K562 (cell line): ENCODE results near the gene APLF. TPM values are rescaled to one million over a fixed set of nuclear protein-coding genes. Genes with fewer than 3 reads are reported as not detected.

Experiments used
- CCNT2 ChIP-seq: IDR thresholded peaks from 2 replicates; pipeline ENCODE4 v1.6.1; 2011; ENCODE audit warnings: borderline replicate concordance, low read depth, mild to moderate bottlenecking, moderate library complexity, mixed read lengths, low read length; ENCODE audit not compliant: insufficient read length; ENCODE audit errors: extremely low read depth
- CEBPZ ChIP-seq: fragments of 150-350 bp; IDR thresholded peaks from 2 replicates; pipeline ENCODE4 v1.6.1; 2014; ENCODE audit warnings: low read depth, mild to moderate bottlenecking, low read length, borderline replicate concordance
- HMG20B ChIP-seq: fragments of 250-450 bp; sonication (Bioruptor Pico); IDR thresholded peaks from 2 replicates; pipeline ENCODE4 v1.5.0; 2021; ENCODE audit warnings: mild to moderate bottlenecking
- HOXB6 ChIP-seq: fragments of 250-450 bp; sonication (Bioruptor Pico); IDR thresholded peaks from 2 replicates; pipeline ENCODE4 v1.5.1; 2022; ENCODE audit warnings: mild to moderate bottlenecking, borderline replicate concordance
- MBD2 ChIP-seq: sonication (generic); IDR thresholded peaks from 2 replicates; pipeline ENCODE4 v1.6.1; 2016; ENCODE audit warnings: low read depth, borderline replicate concordance
- MITF ChIP-seq: IDR thresholded peaks from 2 replicates; pipeline ENCODE4 v1.6.1; 2014; ENCODE audit warnings: antibody characterized with exemption
- NFIC ChIP-seq: fragments of 450-650 bp; IDR thresholded peaks from 2 replicates; pipeline ENCODE4 v1.6.1; 2017; ENCODE audit warnings: mild to moderate bottlenecking, inconsistent platforms
- POLR2G ChIP-seq: fragments of 200-400 bp; formaldehyde crosslinking; IDR thresholded peaks from 2 replicates; pipeline ENCODE4 v1.6.1; 2017; ENCODE audit warnings: low read depth, mild to moderate bottlenecking, antibody characterized with exemption, low read length, moderate library complexity
- SPI1 ChIP-seq: IDR thresholded peaks from 2 replicates; pipeline ENCODE4 v1.6.1; 2011; ENCODE audit warnings: low read depth, low read length, control low read depth, borderline replicate concordance
- TFAM ChIP-seq: fragments of 250-450 bp; sonication (Bioruptor Pico); conservative IDR thresholded peaks from 2 replicates; pipeline ENCODE4 v1.5.0; 2021; ENCODE audit warnings: mild to moderate bottlenecking, moderate library complexity
- ZNF3 ChIP-seq: fragments of 250-450 bp; sonication (Bioruptor Pico); IDR thresholded peaks from 2 replicates; pipeline ENCODE4 v1.5.0; 2021; ENCODE audit warnings: mild to moderate bottlenecking, moderate library complexity
- ZNF445 ChIP-seq: fragments of 250-450 bp; sonication (Bioruptor Pico); IDR thresholded peaks from 2 replicates; pipeline ENCODE4 v1.4.0; 2020; ENCODE audit warnings: low read depth, mild to moderate bottlenecking, moderate library complexity
- ZNF561 ChIP-seq: fragments of 450-650 bp; formaldehyde crosslinking; conservative IDR thresholded peaks from 2 replicates; pipeline ENCODE4 v1.4.0; 2020; ENCODE audit warnings: mild to moderate bottlenecking, moderate library complexity
- polyA plus RNA-seq, 8 experiments: library from polyadenylated mRNA; depleted of rRNA in 4 of 8; stranded (reverse) in 5 of 8; unstranded in 3 of 8; fragments of >200 nt; fragmentation: Nextera tagmentation in 2 of 8; fragmentation: Illumina TruSeq in 1 of 8; extraction: Ambion mirVana in 2 of 8; extraction: Trizol in 1 of 8; gene quantifications; 2 replicates each; pipeline versions ENCODE4 v1.2.1 to v1.2.3, GENCODE V29; 2011 to 2014; ENCODE audit warnings: inconsistent platforms in 1 of 8, missing spikeins in 1 of 8
- total RNA-seq, 7 experiments: library from RNA; depleted of rRNA in 6 of 7; stranded (reverse); fragments of >200 nt in 6 of 7; fragmentation: Illumina TruSeq in 2 of 7; extraction: Trizol in 2 of 7; gene quantifications; 2 replicates each; pipeline versions ENCODE4 v1.2.1 to v1.2.3, GENCODE V29; 2011 to 2021; ENCODE audit warnings: low replicate concordance in 1 of 7
- TF ChIP-seq, protein P1 (sequence below), 2 experiments: fragments of 200-800 bp in 1 of 2; sonication (Bioruptor generic) in 1 of 2; sonication (generic) in 1 of 2; formaldehyde crosslinking in 1 of 2; IDR thresholded peaks in 1 of 2; conservative IDR thresholded peaks in 1 of 2; 2 replicates each; pipeline versions ENCODE4 v1.5.0 to v1.6.1; 2016 to 2020; ENCODE audit warnings: missing compliant biosample characterization in 1 of 2, missing genetic modification characterization in 1 of 2, missing genetic modification reagents in 1 of 2
- TF ChIP-seq, protein P2 (sequence below): IDR thresholded peaks from 2 replicates; pipeline ENCODE4 v1.6.1; 2011; ENCODE audit warnings: borderline replicate concordance, low read depth, mild to moderate bottlenecking, moderate library complexity, low read length; ENCODE audit not compliant: insufficient read depth, poor library complexity, severe bottlenecking
- TF ChIP-seq, protein P3 (sequence below), 2 experiments: fragments of 450-650 bp in 1 of 2; sonication (generic) in 1 of 2; formaldehyde crosslinking; conservative IDR thresholded peaks; 2 replicates each; pipeline versions ENCODE4 v1.4.0 to v1.8.1; 2020 to 2022; ENCODE audit warnings: mild to moderate bottlenecking in 1 of 2, missing genetic modification reagents in 1 of 2

The APLF gene
- total and polyA plus RNA-seq, 9 of the 15 experiments (the other 6 are each of a cell fraction or from before 2014, with no cell fraction given), result 0.07 to 1.1 (median 0.71) TPM

DNA sequence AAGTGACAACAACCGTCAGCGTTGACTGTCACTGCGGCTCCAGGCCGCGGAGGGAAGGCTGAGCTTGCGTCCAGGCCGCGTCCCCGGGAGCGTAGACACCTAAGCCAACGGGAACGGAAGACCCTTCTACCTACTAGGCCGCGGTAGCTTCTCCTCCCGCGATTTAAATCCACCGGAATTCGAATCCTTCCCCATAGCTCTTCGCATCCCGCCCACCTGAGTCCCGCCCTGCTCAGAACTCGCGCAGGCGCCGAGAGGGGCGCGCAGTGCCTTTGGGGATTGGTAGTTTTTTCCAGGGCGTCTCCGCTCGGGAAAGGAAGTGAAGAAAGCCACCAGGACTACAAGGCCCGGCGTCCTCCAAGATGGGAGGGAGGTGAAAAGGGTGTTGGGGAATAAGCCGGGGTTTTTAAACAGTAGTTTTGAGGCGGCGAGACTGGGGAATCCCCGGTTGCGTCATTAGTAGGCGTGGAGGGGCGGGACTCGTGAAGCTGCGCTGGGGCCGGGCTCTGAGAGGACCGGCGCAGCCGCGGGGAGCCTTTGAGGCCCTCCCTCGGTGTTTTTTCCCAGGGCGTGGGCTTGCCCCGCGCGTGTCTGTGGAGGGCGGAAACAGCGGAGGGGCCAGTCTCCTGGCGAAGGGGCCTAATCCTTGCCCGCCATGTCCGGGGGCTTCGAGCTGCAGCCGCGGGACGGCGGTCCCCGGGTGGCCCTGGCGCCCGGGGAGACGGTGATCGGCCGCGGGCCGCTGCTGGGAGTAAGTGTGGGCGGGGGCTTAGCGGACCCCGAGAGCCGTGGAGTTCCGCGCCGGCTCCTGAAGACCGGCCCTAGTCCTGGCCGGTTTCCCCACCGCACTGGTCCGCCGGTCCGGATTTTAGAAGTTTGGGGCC, at the start of gene APLF, which contains the start of gene FBXO48 (continued):
- TF ChIP-seq SPI1 (peak; percentile 78; the same call in 1 of the 2 replicates), HOXB6 (no peak), CEBPZ (no peak), TFAM (CRISPR knock-in tag) (no peak), NFIC (no peak), CCNT2 (peak; percentile 85), MBD2 (peak; percentile 74), ZNF3 (CRISPR knock-in tag) (no peak), ZNF561 (no peak), ZNF445 (CRISPR knock-in tag) (no peak), HMG20B (no peak), MITF (no peak), POLR2G (peak; percentile 91)
- TF ChIP-seq, protein P1, sequence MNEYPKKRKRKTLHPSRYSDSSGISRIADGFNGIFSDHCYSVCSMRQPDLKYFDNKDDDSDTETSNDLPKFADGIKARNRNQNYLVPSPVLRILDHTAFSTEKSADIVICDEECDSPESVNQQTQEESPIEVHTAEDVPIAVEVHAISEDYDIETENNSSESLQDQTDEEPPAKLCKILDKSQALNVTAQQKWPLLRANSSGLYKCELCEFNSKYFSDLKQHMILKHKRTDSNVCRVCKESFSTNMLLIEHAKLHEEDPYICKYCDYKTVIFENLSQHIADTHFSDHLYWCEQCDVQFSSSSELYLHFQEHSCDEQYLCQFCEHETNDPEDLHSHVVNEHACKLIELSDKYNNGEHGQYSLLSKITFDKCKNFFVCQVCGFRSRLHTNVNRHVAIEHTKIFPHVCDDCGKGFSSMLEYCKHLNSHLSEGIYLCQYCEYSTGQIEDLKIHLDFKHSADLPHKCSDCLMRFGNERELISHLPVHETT (CRISPR knock-in tag; conservative IDR thresholded peaks at IDR 0.05 in 1 of 2, IDR thresholded peaks at IDR 0.05 in 1 of 2), result peak in 1 of 2 experiments; percentile 71; a peak in 2 of 4 replicates
- TF ChIP-seq, protein P2, sequence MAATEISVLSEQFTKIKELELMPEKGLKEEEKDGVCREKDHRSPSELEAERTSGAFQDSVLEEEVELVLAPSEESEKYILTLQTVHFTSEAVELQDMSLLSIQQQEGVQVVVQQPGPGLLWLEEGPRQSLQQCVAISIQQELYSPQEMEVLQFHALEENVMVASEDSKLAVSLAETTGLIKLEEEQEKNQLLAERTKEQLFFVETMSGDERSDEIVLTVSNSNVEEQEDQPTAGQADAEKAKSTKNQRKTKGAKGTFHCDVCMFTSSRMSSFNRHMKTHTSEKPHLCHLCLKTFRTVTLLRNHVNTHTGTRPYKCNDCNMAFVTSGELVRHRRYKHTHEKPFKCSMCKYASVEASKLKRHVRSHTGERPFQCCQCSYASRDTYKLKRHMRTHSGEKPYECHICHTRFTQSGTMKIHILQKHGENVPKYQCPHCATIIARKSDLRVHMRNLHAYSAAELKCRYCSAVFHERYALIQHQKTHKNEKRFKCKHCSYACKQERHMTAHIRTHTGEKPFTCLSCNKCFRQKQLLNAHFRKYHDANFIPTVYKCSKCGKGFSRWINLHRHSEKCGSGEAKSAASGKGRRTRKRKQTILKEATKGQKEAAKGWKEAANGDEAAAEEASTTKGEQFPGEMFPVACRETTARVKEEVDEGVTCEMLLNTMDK, result no peak
- TF ChIP-seq, protein P3, sequence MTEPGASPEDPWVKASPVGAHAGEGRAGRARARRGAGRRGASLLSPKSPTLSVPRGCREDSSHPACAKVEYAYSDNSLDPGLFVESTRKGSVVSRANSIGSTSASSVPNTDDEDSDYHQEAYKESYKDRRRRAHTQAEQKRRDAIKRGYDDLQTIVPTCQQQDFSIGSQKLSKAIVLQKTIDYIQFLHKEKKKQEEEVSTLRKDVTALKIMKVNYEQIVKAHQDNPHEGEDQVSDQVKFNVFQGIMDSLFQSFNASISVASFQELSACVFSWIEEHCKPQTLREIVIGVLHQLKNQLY (CRISPR knock-in tag; conservative IDR thresholded peaks at IDR 0.05), result no peak
